Liver (tissue), 9 donors: ENCODE results near the gene HIVEP3. TPM values are rescaled to one million over a fixed set of nuclear protein-coding genes. Genes with fewer than 3 reads are reported as not detected.

Experiments used
- DNase-seq: peaks from one replicate; pipeline ENCODE4 v3.0.0-alpha.2; 2017; ENCODE audit warnings: low spot score
- H3K27ac ChIP-seq, 2 donors: one replicate each; pipeline ENCODE4 v1.7.0; 2013; ENCODE audit warnings: inconsistent platforms in 2 of 2, low read length in 2 of 2, control low read depth in 1 of 2, low read depth in 1 of 2, mild to moderate bottlenecking in 1 of 2
- H3K27me3 ChIP-seq, 4 donors: one replicate each; pipeline versions ENCODE4 v1.6.1 to v1.7.0; 2013; ENCODE audit warnings: low read length in 3 of 4, inconsistent platforms in 1 of 4, mild to moderate bottlenecking in 1 of 4, moderate library complexity in 1 of 4; ENCODE audit not compliant: control insufficient read depth in 4 of 4, insufficient read depth in 4 of 4
- H3K36me3 ChIP-seq, 4 donors: one replicate each; pipeline versions ENCODE4 v1.6.1 to v1.7.0; 2013; ENCODE audit warnings: low read length in 3 of 4, mild to moderate bottlenecking in 3 of 4, low read depth in 1 of 4, moderate library complexity in 1 of 4; ENCODE audit not compliant: control insufficient read depth in 4 of 4, insufficient read depth in 3 of 4
- H3K4me1 ChIP-seq, 4 donors: one replicate each; pipeline versions ENCODE4 v1.6.1 to v1.7.0; 2013; ENCODE audit warnings: low read length in 3 of 4, mild to moderate bottlenecking in 3 of 4, moderate library complexity in 1 of 4; ENCODE audit not compliant: control insufficient read depth in 4 of 4, insufficient read depth in 4 of 4
- H3K4me3 ChIP-seq, 3 donors: one replicate each; pipeline versions ENCODE4 v1.6.1 to v1.7.0; 2013; ENCODE audit warnings: low read length in 3 of 3, control low read depth in 1 of 3, low read depth in 1 of 3, mild to moderate bottlenecking in 1 of 3
- H3K9ac ChIP-seq, 2 donors: one replicate each; pipeline ENCODE4 v1.7.0; 2013; ENCODE audit warnings: low read length in 2 of 2, mild to moderate bottlenecking in 2 of 2, moderate library complexity in 2 of 2, control low read depth in 1 of 2, low read depth in 1 of 2
- H3K9me3 ChIP-seq, 4 donors: one replicate each; pipeline versions ENCODE4 v1.6.1 to v1.7.0; 2013; ENCODE audit warnings: low read length in 3 of 4; ENCODE audit not compliant: control insufficient read depth in 4 of 4
- CTCF ChIP-seq: fragments of 150-350 bp; IDR thresholded peaks from 2 replicates; pipeline ENCODE4 v1.5.1; 2017; ENCODE audit warnings: improper control_type of control experiment, low read depth, low read length; ENCODE audit not compliant: missing input control
- EGR1 ChIP-seq, 2 donors: IDR thresholded peaks; 2 replicates each; pipeline ENCODE4 v1.6.1; 2016 to 2018; ENCODE audit warnings: antibody characterized with exemption in 2 of 2, low read depth in 2 of 2
- FOXA1 ChIP-seq: IDR thresholded peaks from 2 replicates; pipeline ENCODE4 v1.6.1; 2016; ENCODE audit warnings: antibody characterized with exemption
- FOXA2 ChIP-seq: IDR thresholded peaks from 2 replicates; pipeline ENCODE4 v1.6.1; 2016; ENCODE audit warnings: antibody characterized with exemption
- GABPA ChIP-seq, 2 donors: IDR thresholded peaks in 1 of 2; conservative IDR thresholded peaks in 1 of 2; 2 replicates each; pipeline ENCODE4 v1.6.1; 2016; ENCODE audit warnings: antibody characterized with exemption in 2 of 2, mild to moderate bottlenecking in 1 of 2, moderate library complexity in 1 of 2
- HNF4A ChIP-seq, 2 donors: conservative IDR thresholded peaks; 2 replicates each; pipeline ENCODE4 v1.6.1; 2016; ENCODE audit warnings: antibody characterized with exemption in 2 of 2, mild to moderate bottlenecking in 2 of 2
- HNF4G ChIP-seq: IDR thresholded peaks from 2 replicates; pipeline ENCODE4 v1.6.1; 2016; ENCODE audit warnings: antibody characterized with exemption
- JUND ChIP-seq, 2 donors: IDR thresholded peaks; 2 replicates each; pipeline ENCODE4 v1.6.1; 2016; ENCODE audit warnings: antibody characterized with exemption in 2 of 2
- MAX ChIP-seq: IDR thresholded peaks from 2 replicates; pipeline ENCODE4 v1.6.1; 2016; ENCODE audit warnings: antibody characterized with exemption
- NR2F2 ChIP-seq: IDR thresholded peaks from 2 replicates; pipeline ENCODE4 v1.6.1; 2016; ENCODE audit warnings: antibody characterized with exemption
- RAD21 ChIP-seq, 2 donors: IDR thresholded peaks; 2 replicates each; pipeline ENCODE4 v1.6.1; 2016; ENCODE audit warnings: antibody characterized with exemption in 2 of 2, mild to moderate bottlenecking in 2 of 2
- RXRA ChIP-seq, 2 donors: IDR thresholded peaks; 2 replicates each; pipeline ENCODE4 v1.6.1; 2017 to 2018; ENCODE audit warnings: antibody characterized with exemption in 2 of 2, mild to moderate bottlenecking in 1 of 2
- SP1 ChIP-seq: IDR thresholded peaks from 2 replicates; pipeline ENCODE4 v1.6.1; 2018; ENCODE audit warnings: antibody characterized with exemption, mild to moderate bottlenecking
- TAF1 ChIP-seq: conservative IDR thresholded peaks from 2 replicates; pipeline ENCODE4 v1.6.1; 2016; ENCODE audit warnings: antibody characterized with exemption, mild to moderate bottlenecking
- YY1 ChIP-seq: IDR thresholded peaks from 2 replicates; pipeline ENCODE4 v1.6.1; 2016; ENCODE audit warnings: antibody characterized with exemption, mild to moderate bottlenecking
- ZBTB33 ChIP-seq: IDR thresholded peaks from 2 replicates; pipeline ENCODE4 v1.6.1; 2016; ENCODE audit warnings: antibody characterized with exemption
- WGBS: extraction: QIAGEN DNeasy Blood & Tissue Kit; methylation state at CpG from one replicate; pipeline ENCODE4 v1.1.7; 2013; 5-methylcytosine and 5-hydroxymethylcytosine counted together
- polyA plus RNA-seq, 2 donors: library from polyadenylated mRNA; stranded (reverse) in 1 of 2; unstranded in 1 of 2; fragments of 200-250 nt in 1 of 2; fragments of >200 nt in 1 of 2; fragmentation: Nextera tagmentation in 1 of 2; extraction: Ambion mirVana in 1 of 2; gene quantifications; one replicate each; pipeline versions ENCODE4 v1.2.1 to v1.2.3, GENCODE V29; 2013 to 2015
- total RNA-seq, 2 donors: library from RNA; depleted of rRNA; stranded (reverse); fragments of >200 nt; gene quantifications; one replicate each; pipeline ENCODE4 v1.2.3, GENCODE V29; 2014
- TF ChIP-seq, protein P1 (sequence below): IDR thresholded peaks from 2 replicates; pipeline ENCODE4 v1.6.1; 2016; ENCODE audit warnings: antibody characterized with exemption, mild to moderate bottlenecking
- TF ChIP-seq, protein P2 (sequence below): IDR thresholded peaks from 2 replicates; pipeline ENCODE4 v1.6.1; 2016; ENCODE audit warnings: antibody characterized with exemption
- donor health status: healthy.
- donor health status: healthy.
- donor health status: healthy.
- donor health status: healthy.
- donor health status: healthy.

HIVEP3 gene
- total and polyA plus RNA-seq, 4 donors: 0.93 to 1.6 (median 1.4) TPM

GRCh38 chr1:41538741-41539417 lies 379.8 kb downstream of the HIVEP3 start:
- no peak for DNase-seq
- Histone ChIP-seq H3K4me3 (no peak overlapping the region), H3K4me1 (no peaks in the 10 kb centered on the region), H3K36me3 (no peaks in the 10 kb centered on the region), H3K27me3 (no peaks in the 10 kb centered on the region), H3K9ac (no peak overlapping the region), H3K9me3 (no peaks in the 10 kb centered on the region), H3K27ac (no peak overlapping the region)
- WGBS: 94% methylated on average over 9 of the region's 9 CpGs
- TF ChIP-seq JUND (IDR thresholded peaks at IDR 0.05) (no peak), CTCF (no peak), GABPA (IDR thresholded peaks at IDR 0.05 in 1 of 2, conservative IDR thresholded peaks at IDR 0.05 in 1 of 2) (no peak), FOXA1 (no peak), HNF4G (no peak), ZBTB33 (no peak), TAF1 (no peak), NR2F2 (no peak), EGR1 (IDR thresholded peaks at IDR 0.05; ENCODE audit: low read depth in 2 of 2) (no peak), MAX (no peak), SP1 (no peak), HNF4A (conservative IDR thresholded peaks at IDR 0.05) (no peak), RXRA (IDR thresholded peaks at IDR 0.05) (no peak), FOXA2 (no peak), RAD21 (IDR thresholded peaks at IDR 0.05) (no peak), YY1 (no peak)
- TF ChIP-seq, protein P1, sequence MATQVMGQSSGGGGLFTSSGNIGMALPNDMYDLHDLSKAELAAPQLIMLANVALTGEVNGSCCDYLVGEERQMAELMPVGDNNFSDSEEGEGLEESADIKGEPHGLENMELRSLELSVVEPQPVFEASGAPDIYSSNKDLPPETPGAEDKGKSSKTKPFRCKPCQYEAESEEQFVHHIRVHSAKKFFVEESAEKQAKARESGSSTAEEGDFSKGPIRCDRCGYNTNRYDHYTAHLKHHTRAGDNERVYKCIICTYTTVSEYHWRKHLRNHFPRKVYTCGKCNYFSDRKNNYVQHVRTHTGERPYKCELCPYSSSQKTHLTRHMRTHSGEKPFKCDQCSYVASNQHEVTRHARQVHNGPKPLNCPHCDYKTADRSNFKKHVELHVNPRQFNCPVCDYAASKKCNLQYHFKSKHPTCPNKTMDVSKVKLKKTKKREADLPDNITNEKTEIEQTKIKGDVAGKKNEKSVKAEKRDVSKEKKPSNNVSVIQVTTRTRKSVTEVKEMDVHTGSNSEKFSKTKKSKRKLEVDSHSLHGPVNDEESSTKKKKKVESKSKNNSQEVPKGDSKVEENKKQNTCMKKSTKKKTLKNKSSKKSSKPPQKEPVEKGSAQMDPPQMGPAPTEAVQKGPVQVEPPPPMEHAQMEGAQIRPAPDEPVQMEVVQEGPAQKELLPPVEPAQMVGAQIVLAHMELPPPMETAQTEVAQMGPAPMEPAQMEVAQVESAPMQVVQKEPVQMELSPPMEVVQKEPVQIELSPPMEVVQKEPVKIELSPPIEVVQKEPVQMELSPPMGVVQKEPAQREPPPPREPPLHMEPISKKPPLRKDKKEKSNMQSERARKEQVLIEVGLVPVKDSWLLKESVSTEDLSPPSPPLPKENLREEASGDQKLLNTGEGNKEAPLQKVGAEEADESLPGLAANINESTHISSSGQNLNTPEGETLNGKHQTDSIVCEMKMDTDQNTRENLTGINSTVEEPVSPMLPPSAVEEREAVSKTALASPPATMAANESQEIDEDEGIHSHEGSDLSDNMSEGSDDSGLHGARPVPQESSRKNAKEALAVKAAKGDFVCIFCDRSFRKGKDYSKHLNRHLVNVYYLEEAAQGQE: no peak
- TF ChIP-seq, protein P2, sequence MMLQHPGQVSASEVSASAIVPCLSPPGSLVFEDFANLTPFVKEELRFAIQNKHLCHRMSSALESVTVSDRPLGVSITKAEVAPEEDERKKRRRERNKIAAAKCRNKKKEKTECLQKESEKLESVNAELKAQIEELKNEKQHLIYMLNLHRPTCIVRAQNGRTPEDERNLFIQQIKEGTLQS: no peak
